ENCODE data around the gene ARHGAP45. TPM values are rescaled to one million over a fixed set of nuclear protein-coding genes. Genes with fewer than 3 reads are reported as not detected.

ARHGAP45 gene
- total RNA-seq, 4 donors from 2014 or later = 0.83 to 7.6 (median 3.4) TPM

DNA sequence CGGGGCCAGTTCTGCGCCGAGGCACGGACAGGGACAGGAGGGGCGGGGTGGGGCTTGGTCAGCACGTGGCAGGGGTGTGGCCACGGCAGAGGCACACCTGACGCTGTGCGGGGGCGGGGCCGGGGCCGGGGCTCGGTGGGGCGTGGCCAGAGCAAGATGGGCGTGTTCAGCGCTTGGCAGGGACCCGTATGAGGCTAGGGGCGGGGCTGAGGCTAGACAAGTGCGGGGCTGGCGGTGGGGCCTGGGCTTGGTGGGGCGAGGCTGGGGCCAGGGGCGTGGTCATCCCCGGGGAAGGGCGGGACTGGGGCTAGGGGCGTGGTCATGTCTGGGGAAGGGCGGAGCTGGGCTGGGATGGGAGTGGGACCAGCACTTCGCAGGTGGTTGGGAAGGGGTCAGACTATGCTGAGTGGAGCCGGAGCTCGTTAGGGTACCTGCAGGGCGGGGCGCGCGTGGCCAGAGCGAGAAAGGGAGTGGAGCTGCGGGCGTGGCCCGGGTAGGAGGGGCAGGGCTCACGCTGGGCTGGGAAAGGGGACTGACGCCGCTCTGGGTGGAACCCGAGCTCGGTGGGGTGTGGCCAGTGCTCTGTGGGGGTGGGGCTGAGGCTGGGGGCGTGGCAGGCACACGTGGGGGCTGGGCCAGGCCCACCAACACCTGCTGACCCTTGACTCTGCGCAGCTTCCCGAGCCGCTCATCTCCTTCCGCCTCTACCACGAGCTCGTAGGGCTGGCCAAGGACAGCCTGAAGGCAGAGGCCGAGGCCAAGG, 15.4 kb downstream of the ARHGAP45 start:
- in situ Hi-C loops (cut with MboI; ENCODE audit: low sequenced_read_pairs in 4 of 4) (no loop called here), intact Hi-C loops (cut with DNase I; ENCODE audit: low total_unique reads) (no loop called here)
- no peaks in the 10 kb centered on the region for H3K36me3 ChIP-seq
- peaks cover 5 to 17% (median 10%) of the 10 kb centered on the region in 3 donors for H3K27me3 ChIP-seq
- ATAC-seq = peak; percentile 31 to 43
- TF ChIP-seq POLR2A (IDR thresholded peaks at IDR 0.05) = no peak
- TF ChIP-seq, protein P1, sequence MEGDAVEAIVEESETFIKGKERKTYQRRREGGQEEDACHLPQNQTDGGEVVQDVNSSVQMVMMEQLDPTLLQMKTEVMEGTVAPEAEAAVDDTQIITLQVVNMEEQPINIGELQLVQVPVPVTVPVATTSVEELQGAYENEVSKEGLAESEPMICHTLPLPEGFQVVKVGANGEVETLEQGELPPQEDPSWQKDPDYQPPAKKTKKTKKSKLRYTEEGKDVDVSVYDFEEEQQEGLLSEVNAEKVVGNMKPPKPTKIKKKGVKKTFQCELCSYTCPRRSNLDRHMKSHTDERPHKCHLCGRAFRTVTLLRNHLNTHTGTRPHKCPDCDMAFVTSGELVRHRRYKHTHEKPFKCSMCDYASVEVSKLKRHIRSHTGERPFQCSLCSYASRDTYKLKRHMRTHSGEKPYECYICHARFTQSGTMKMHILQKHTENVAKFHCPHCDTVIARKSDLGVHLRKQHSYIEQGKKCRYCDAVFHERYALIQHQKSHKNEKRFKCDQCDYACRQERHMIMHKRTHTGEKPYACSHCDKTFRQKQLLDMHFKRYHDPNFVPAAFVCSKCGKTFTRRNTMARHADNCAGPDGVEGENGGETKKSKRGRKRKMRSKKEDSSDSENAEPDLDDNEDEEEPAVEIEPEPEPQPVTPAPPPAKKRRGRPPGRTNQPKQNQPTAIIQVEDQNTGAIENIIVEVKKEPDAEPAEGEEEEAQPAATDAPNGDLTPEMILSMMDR (IDR thresholded peaks at IDR 0.05 in 4 of 5, conservative IDR thresholded peaks at IDR 0.05 in 1 of 5) = no peak
- H3K27ac ChIP-seq = no peak overlapping the region
- H3K9me3 ChIP-seq = no peaks in the 10 kb centered on the region
- peak overlapping the region in 2 of 4 donors; percentile 21 to 31 for H3K4me3 ChIP-seq
- peak in 1 of 2 donors; percentile 50 for DNase-seq
- no peaks in the 10 kb centered on the region for H3K4me1 ChIP-seq

DNA sequence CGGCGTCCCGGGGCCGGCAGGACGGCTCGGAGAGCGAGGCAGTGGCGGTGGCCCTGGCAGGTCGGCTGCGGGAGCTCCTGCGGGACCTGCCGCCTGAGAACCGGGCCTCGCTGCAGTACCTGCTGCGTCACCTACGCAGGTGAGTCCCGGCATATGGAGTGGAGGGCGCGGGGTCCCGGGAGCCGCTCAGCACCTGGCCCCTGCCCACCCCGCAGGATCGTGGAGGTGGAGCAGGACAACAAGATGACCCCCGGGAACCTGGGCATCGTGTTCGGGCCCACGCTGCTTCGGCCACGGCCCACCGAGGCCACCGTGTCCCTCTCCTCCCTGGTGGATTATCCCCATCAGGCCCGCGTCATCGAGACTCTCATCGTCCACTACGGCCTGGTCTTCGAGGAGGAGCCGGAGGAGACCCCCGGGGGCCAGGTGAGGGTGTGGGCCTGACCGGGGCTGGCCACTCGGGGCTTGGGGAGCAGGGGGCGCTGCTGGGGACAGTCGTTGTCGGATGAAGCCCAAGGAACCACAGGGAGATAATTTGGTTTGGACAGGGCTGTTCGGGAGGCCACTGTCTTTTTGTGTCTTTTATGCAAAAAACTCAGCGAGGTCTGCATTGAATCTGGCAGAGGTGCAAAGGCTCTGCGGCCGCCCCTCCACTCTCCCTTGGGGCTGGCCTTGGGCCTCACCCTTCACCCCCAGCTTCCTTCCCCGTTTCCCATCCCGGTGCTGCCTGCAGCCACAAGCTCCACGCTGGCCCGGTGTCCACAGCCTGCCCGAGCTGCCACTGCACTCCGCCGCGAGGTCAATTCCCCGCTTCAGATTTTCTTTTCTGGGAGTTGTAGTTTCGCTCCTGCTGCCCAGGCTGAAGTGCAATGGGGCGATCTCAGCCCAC, 16.2 kb downstream of the ARHGAP45 start:
- peak overlapping the region in 1 of 4 donors; percentile 31 for H3K4me3 ChIP-seq
- peaks cover 5 to 17% (median 10%) of the 10 kb centered on the region in 3 donors for H3K27me3 ChIP-seq
- H3K36me3 ChIP-seq = peaks cover 0 to 4% of the 10 kb centered on the region in 2 donors
- H3K27ac ChIP-seq = no peak overlapping the region
- intact Hi-C loops (cut with DNase I; ENCODE audit: low total_unique reads) = no loop called here
- peaks cover 0 to 5% of the 10 kb centered on the region in 2 donors for H3K4me1 ChIP-seq
- in situ Hi-C loops (cut with MboI; ENCODE audit: low sequenced_read_pairs in 4 of 4) = no loop called here
- DNase-seq (no peak), ATAC-seq (no peak)
- no peaks in the 10 kb centered on the region for H3K9me3 ChIP-seq
- TF ChIP-seq, protein P1 (IDR thresholded peaks at IDR 0.05 in 4 of 5, conservative IDR thresholded peaks at IDR 0.05 in 1 of 5) = no peak
- TF ChIP-seq POLR2A (IDR thresholded peaks at IDR 0.05) = no peak

DNA sequence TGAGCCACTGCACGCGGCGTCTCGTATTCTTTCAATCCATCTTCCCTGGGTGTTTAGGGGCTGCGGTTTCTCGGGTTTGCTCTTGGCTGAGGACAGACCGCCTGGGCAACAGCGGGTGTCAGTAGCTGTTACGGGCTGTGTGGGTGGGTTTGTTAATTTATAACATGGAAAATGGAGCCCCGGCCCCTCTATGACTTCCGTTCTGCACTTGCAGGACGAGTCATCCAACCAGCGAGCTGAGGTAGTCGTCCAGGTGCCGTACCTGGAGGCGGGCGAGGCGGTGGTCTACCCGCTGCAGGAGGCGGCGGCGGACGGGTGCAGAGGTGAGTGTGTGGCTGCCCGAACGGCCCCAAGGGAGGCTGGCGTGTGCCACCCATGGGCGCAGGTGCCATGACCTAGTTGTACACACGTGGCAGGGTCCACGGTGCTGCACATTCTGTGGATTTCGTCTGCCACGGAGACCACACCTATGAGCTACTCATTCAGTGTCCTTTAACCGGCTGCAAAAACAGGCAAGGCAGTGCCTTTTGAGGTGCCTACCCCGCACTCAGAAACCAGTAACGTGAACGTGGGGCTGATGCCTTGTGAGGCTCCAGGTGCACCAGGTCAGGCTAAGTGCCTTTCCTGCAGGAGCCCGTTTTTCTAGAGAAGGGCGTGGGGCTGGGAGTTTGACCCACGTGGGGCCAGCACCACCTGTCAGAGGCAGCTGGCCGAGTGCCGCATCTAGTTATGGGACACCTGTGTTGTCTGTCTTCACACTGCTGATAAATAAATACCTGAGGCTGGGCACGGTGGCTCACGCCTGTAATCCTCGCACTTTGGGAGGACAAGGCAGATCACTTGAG, 17.3 kb downstream of the ARHGAP45 start:
- ATAC-seq (no peak), DNase-seq (no peak)
- in situ Hi-C loops (cut with MboI; ENCODE audit: low sequenced_read_pairs in 4 of 4) = no loop called here
- intact Hi-C loops (cut with DNase I; ENCODE audit: low total_unique reads) = no loop called here
- peaks cover 5 to 17% (median 10%) of the 10 kb centered on the region in 3 donors for H3K27me3 ChIP-seq
- H3K4me1 ChIP-seq = peaks cover 0 to 13% of the 10 kb centered on the region in 2 donors
- no peak overlapping the region for H3K27ac ChIP-seq
- peaks cover 0 to 15% of the 10 kb centered on the region in 2 donors for H3K36me3 ChIP-seq
- TF ChIP-seq POLR2A (IDR thresholded peaks at IDR 0.05) = no peak
- TF ChIP-seq, protein P1 (IDR thresholded peaks at IDR 0.05 in 4 of 5, conservative IDR thresholded peaks at IDR 0.05 in 1 of 5) = no peak
- H3K9me3 ChIP-seq = no peaks in the 10 kb centered on the region
- no peak overlapping the region for H3K4me3 ChIP-seq

DNA sequence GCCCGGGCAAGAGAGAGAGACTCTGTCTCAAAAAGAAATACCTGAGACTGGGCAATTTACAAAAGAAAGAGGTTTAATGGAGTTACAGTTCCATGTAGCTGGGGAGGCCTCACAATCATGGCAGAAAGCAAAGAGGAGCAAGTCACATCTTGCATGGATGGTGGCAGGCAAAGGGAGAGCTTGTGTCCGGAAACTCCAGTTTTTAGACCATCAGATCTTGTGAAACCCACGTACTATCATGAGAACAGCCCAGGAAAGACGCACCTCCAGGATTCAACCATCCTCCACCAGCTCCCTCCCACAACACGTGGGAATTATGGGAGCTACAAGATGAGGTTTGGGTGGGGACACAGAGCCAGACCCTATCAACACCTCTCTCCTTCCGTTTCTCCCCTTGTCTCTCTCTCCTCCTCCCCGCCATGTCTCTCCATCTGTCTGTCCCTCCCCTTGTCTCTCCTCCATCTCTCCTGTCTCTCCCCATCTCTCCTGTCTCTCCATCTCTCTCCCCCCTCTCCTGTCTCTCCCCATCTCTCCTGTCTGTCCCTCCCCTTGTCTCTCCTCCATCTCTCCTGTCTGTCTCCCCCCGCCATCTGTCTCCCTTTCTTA, 18.2 kb downstream of the ARHGAP45 start:
- Histone ChIP-seq H3K4me1 (peaks cover 0 to 13% of the 10 kb centered on the region in 2 donors), H3K4me3 (no peak overlapping the region), H3K27ac (no peak overlapping the region), H3K9me3 (no peaks in the 10 kb centered on the region), H3K27me3 (peaks cover 5 to 17% (median 10%) of the 10 kb centered on the region in 3 donors), H3K36me3 (peaks cover 0 to 24% of the 10 kb centered on the region in 2 donors)
- DNase-seq (no peak), ATAC-seq (no peak)
- in situ Hi-C loops (cut with MboI; ENCODE audit: low sequenced_read_pairs in 4 of 4) (no loop called here), intact Hi-C loops (cut with DNase I; ENCODE audit: low total_unique reads) (no loop called here)
- TF ChIP-seq POLR2A (IDR thresholded peaks at IDR 0.05) = no peak
- TF ChIP-seq, protein P1 (IDR thresholded peaks at IDR 0.05 in 4 of 5, conservative IDR thresholded peaks at IDR 0.05 in 1 of 5) = no peak

Measured in gastrocnemius medialis (tissue), 4 donors.